Heart right ventricle (tissue), 16 donors: Measurements from ENCODE around the gene PXYLP1. TPM values are rescaled to one million over a fixed set of nuclear protein-coding genes. Genes with fewer than 3 reads are reported as not detected.
"Not testable (repeated sequence)": the region's sequence is repeated elsewhere in the genome, so short reads cannot be mapped to it uniquely, and the experiment has no call there.

Experiments used
- ATAC-seq, 8 donors: fragments of 200-7000 bp; cut with Tn5 transposase; one replicate each; pipeline ENCODE4 v1.9.1; 2020; ENCODE audit warnings: mild to moderate bottlenecking in 8 of 8, moderate library complexity in 8 of 8, moderate number of reproducible peaks in 1 of 8
- DNase-seq, 2 donors: peaks; one replicate each; pipeline ENCODE4 v3.0.0-alpha.2; 2020
- H3K27ac ChIP-seq, 10 donors: fragments of 200-600 bp; sonication (generic) in 2 of 10; one replicate each; pipeline versions ENCODE4 v1.5.0 to v1.8.0; 2020 to 2022; ENCODE audit warnings: mild to moderate bottlenecking in 3 of 10
- H3K27me3 ChIP-seq, 7 donors: fragments of 200-600 bp; one replicate each; pipeline ENCODE4 v1.8.0; 2021 to 2022; ENCODE audit warnings: mild to moderate bottlenecking in 2 of 7
- H3K36me3 ChIP-seq, 9 donors: fragments of 200-600 bp; sonication (generic) in 1 of 9; one replicate each; pipeline versions ENCODE4 v1.5.0 to v1.8.0; 2020 to 2022; ENCODE audit warnings: mild to moderate bottlenecking in 2 of 9
- H3K4me1 ChIP-seq, 9 donors: fragments of 200-600 bp; sonication (generic) in 1 of 9; one replicate each; pipeline versions ENCODE4 v1.5.0 to v1.8.0; 2020 to 2022; ENCODE audit warnings: mild to moderate bottlenecking in 4 of 9
- H3K4me3 ChIP-seq, 10 donors: fragments of 200-600 bp; sonication (generic) in 2 of 10; one replicate each; pipeline versions ENCODE4 v1.5.0 to v1.8.0; 2020 to 2022; ENCODE audit warnings: mild to moderate bottlenecking in 7 of 10, moderate library complexity in 2 of 10
- H3K9me3 ChIP-seq, 11 donors: fragments of 200-600 bp in 10 of 11; sonication (generic) in 2 of 11; one replicate each; pipeline versions ENCODE4 v1.5.0 to v1.8.0; 2013 to 2022; ENCODE audit warnings: mild to moderate bottlenecking in 2 of 11, control low read depth in 1 of 11, moderate library complexity in 1 of 11
- WGBS, 2 donors: extraction: QIAGEN DNeasy Blood & Tissue Kit; methylation state at CpG; one replicate each; pipeline ENCODE4 v1.1.7; 2013; ENCODE audit warnings: inconsistent platforms in 1 of 2; 5-methylcytosine and 5-hydroxymethylcytosine counted together
- intact Hi-C, 10 donors: fragments of 100-400 bp; cut with DNase I; formaldehyde crosslinking; loops; one replicate each; pipeline versions ENCODE4 v1.11.1 to v1.14.2; 2022
- polyA plus RNA-seq, 2 donors: library from polyadenylated mRNA; stranded (reverse); fragments of 200-250 nt; gene quantifications; one replicate each; pipeline ENCODE4 v1.2.3, GENCODE V29; 2013
- total RNA-seq, 10 donors: library from RNA; stranded (reverse); fragmentation: NEBNext Ultra II Directional in 3 of 10; extraction: Animal tissue kit (Norgen Biotek cat#: 25700) in 3 of 10; gene quantifications; one replicate each; pipeline versions ENCODE4 v1.2.1 to v1.2.4, GENCODE V29; 2021 to 2023
- TF ChIP-seq, protein P1 (sequence below), 9 donors: fragments of 200-600 bp; sonication (generic) in 2 of 9; IDR thresholded peaks; one replicate each; pipeline versions ENCODE4 v1.5.0 to v1.8.0; 2021 to 2022; ENCODE audit warnings: antibody characterized with exemption in 9 of 9, mild to moderate bottlenecking in 5 of 9, moderate library complexity in 1 of 9
- donor health status: Arrhythmogenic right ventricular cardiomyopathy.
- donor health status: ischemic (EF 13 %, LVEDD 7.1; RV severe dilation, severe dysfunction).
- donor health status: healthy with polysubstance abuse.
- donor health status: DM: no; HTN: yes; CAD: no.
- donor health status: DM: no; HTN: no; CAD: no.
- donor health status: ischemic (EF 25% LVEDD 6.9; RV normal size, moderate dysfunction).
- donor health status: ischemic (EF 25% LVEDD 5.7; RV mildly dilated, moderate dysfunction).
- donor health status: healthy.
- donor health status: DM: yes; HTN: yes; CAD: no.
- donor health status: Ischemic cardiomyopathy.
- donor health status: ischemic (EF 35%, LVEDD 5.7; RV mildly dilated, moderate dysfunction).
- donor health status: nonischemic (EF 11% LVEDD 7.7; RV severe dilation, severe dysfunction).
- donor health status: DM: yes; HTN: yes; CAD: no.
- donor health status: PGD.
- donor health status: ischemic (EF 29% LVEDD 5.4; RV normal size, mild dysfunction).
- donor health status: nonischemic (EF 23%, LVEDD 6.1; RV moderate dilation, normal function).

Gene PXYLP1
- total and polyA plus RNA-seq, 12 donors, result 8.7 to 33.5 (median 17.9) TPM

DNA sequence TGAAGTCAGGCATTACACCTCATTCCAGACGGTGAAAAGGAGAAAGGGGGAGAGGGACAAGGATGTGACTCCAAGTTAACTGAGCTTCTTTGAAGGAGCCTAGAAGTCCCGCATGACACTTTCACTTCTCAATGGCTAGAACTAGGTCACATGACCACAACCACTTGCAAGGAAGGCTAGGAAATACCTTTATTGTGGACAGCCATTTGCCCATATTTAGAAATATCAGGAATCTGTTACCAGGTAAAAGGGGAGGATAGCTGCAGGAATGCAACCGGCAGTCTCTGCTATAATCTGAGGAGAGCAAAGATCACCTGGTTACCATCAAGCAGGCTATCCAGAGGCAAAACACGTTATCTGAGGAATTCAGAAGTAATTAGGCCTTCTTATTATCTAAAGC, 28.9 kb upstream of the PXYLP1 start:
- H3K27ac ChIP-seq, result no peak overlapping the region
- no peaks in the 10 kb centered on the region for H3K4me1 ChIP-seq
- no peaks in the 10 kb centered on the region for H3K9me3 ChIP-seq
- H3K4me3 ChIP-seq, result no peak overlapping the region
- intact Hi-C loops, result no loop called here
- DNase-seq (no peak), ATAC-seq (no peak)
- TF ChIP-seq, protein P1, sequence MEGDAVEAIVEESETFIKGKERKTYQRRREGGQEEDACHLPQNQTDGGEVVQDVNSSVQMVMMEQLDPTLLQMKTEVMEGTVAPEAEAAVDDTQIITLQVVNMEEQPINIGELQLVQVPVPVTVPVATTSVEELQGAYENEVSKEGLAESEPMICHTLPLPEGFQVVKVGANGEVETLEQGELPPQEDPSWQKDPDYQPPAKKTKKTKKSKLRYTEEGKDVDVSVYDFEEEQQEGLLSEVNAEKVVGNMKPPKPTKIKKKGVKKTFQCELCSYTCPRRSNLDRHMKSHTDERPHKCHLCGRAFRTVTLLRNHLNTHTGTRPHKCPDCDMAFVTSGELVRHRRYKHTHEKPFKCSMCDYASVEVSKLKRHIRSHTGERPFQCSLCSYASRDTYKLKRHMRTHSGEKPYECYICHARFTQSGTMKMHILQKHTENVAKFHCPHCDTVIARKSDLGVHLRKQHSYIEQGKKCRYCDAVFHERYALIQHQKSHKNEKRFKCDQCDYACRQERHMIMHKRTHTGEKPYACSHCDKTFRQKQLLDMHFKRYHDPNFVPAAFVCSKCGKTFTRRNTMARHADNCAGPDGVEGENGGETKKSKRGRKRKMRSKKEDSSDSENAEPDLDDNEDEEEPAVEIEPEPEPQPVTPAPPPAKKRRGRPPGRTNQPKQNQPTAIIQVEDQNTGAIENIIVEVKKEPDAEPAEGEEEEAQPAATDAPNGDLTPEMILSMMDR (IDR thresholded peaks at IDR 0.05), result no peak
- H3K27me3 ChIP-seq, result peaks cover 0 to 2% (median 0%) of the 10 kb centered on the region in 7 donors
- H3K36me3 ChIP-seq, result no peaks in the 10 kb centered on the region
- 78 to 83% methylated on average over 4 of the region's 4 CpGs for WGBS, 2 donors

DNA sequence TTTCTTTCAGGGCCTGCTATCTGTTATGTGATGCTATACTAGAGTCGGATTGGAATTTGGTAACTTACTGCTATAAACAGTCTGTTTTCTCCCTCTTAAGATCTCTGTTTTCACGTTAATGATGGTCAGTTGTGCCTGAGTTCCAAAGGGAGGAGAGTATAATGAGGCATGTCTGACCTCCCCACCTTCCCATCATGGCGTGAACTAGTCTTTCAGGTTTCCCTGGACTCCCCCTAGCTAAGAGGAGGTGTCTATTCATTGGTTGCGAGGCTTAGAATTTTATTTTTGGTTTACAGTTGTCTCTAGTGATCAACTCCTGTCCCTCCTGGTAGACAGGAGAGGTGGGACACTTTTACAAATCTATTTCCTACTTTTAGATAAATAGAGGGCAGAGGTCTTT, 27.8 kb upstream of the PXYLP1 start:
- DNase-seq, result no peak
- ATAC-seq, result no peak
- intact Hi-C loops, result no loop called here
- WGBS, 2 donors, result 77 to 85% methylated on average over 4 of the region's 4 CpGs
- TF ChIP-seq, protein P1 (IDR thresholded peaks at IDR 0.05), result no peak
- Histone ChIP-seq H3K4me1 (no peaks in the 10 kb centered on the region), H3K4me3 (no peak overlapping the region), H3K9me3 (no peaks in the 10 kb centered on the region), H3K27ac (no peak overlapping the region), H3K27me3 (no peaks in the 10 kb centered on the region), H3K36me3 (no peaks in the 10 kb centered on the region)

DNA sequence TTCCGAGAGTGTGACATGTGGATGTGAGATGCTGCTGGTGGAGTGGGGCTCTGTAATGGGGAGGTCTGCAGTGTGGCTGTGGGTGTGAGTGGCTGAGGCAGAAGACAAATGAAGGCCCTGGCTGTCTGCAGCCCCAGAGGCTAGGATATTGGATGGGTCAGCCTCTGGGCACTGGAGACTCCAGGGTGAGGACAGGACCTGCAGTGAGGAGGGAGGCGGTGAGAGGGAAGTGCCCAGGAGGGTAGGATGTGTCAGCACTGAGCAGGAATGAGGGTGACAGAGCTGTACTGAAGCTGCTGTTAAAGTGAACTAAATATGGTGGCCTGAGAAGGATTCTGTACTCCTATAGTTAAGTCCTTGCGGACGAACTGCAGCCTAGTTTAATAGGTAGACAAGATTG, 27.3 kb upstream of the PXYLP1 start:
- Histone ChIP-seq H3K36me3 (no peaks in the 10 kb centered on the region), H3K4me1 (no peaks in the 10 kb centered on the region), H3K9me3 (no peaks in the 10 kb centered on the region), H3K27me3 (no peaks in the 10 kb centered on the region), H3K27ac (no peak overlapping the region), H3K4me3 (no peak overlapping the region)
- ATAC-seq (no peak), DNase-seq (no peak)
- intact Hi-C loops, result no loop called here
- WGBS, 2 donors, result 85% methylated on average over 4 of the region's 4 CpGs
- TF ChIP-seq, protein P1 (IDR thresholded peaks at IDR 0.05), result no peak

DNA sequence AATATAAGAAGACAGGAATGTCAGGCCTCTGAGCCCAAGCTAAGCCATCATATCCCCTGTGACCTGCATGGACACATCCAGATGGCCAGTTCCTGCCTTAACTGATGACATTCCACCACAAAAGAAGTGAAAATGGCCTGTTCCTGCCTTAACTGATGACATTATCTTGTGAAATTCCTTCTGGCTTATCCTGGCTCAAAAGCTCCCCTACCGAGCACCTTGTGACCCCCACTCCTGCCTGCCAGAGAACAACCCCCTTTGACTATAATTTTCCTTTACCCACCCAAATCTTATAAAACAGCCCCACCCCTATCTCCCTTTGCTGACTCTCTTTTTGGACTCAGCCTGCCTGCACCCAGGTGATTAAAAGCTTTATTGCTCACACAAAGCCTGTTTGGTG, 20.3 kb upstream of the PXYLP1 start:
- ATAC-seq, H3K4me1 ChIP-seq, DNase-seq, H3K27ac ChIP-seq, H3K36me3 ChIP-seq, intact Hi-C loops, H3K27me3 ChIP-seq, H3K4me3 ChIP-seq: not testable (repeated sequence)
- peaks cover 0 to 12% (median 0%) of the 10 kb centered on the region in 11 donors for H3K9me3 ChIP-seq
- WGBS, 2 donors, result 55 to 68% methylated on average over 1 of the region's 1 CpG

DNA sequence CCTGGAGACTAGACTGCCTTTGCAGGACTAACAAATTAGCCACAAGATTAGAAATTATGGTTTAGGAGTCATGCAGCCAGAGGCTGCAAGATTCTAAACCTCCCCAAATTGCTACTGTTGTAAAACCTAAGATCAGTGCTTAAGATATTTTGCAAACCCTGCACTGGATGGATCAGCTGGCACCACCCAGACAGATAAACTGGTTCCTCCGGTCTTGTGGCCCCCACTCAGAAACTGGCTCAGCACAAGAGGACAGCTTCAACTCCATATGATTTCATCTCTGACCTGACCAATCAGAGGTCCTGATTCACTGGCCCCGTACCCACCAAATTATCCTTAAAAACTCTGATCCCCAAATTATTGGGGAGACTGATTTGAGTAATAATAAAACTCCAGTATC, 19.5 kb upstream of the PXYLP1 start:
- TF ChIP-seq, protein P1 (IDR thresholded peaks at IDR 0.05), result no peak
- Histone ChIP-seq H3K27ac (no peak overlapping the region), H3K4me1 (peaks cover 0 to 3% (median 0%) of the 10 kb centered on the region in 9 donors), H3K36me3 (no peaks in the 10 kb centered on the region), H3K27me3 (no peaks in the 10 kb centered on the region), H3K9me3 (peaks cover 0 to 12% (median 0%) of the 10 kb centered on the region in 11 donors), H3K4me3 (no peak overlapping the region)
- intact Hi-C loops, result no loop called here
- ATAC-seq (no peak), DNase-seq (no peak)
- WGBS, 2 donors, result 86 to 88% methylated on average over 2 of the region's 2 CpGs
